ENCODE data around the gene RNF167.
A peak's percentile ranks its signal among the peaks of the same experiment; 100 is the strongest.
"Not testable (repeated sequence)": the region's sequence is repeated elsewhere in the genome, so short reads cannot be mapped to it uniquely, and the experiment has no call there.

The RNF167 gene

DNA sequence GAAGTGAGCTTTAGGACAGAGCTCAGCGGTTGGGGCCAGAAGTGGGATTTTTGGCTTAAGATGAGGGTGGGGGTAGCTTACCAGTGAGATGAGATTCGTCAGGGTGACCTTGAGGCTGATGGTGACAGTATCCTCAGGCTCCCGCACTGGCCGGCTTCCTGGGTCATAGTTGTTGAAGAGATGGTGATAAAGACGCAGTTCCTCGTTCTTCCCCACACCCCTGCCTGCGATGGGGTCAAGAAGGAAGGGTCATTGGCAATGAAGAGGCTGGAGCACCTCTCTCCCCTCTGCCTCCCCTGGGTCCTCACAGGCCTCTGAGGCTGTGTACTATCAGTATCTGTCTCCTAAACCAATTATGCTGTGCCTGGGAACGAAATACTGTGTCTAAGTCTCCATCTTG is 37.5 kb upstream of the RNF167 start:
- DNase-seq (ENCODE audit: low read depth): no peak

DNA sequence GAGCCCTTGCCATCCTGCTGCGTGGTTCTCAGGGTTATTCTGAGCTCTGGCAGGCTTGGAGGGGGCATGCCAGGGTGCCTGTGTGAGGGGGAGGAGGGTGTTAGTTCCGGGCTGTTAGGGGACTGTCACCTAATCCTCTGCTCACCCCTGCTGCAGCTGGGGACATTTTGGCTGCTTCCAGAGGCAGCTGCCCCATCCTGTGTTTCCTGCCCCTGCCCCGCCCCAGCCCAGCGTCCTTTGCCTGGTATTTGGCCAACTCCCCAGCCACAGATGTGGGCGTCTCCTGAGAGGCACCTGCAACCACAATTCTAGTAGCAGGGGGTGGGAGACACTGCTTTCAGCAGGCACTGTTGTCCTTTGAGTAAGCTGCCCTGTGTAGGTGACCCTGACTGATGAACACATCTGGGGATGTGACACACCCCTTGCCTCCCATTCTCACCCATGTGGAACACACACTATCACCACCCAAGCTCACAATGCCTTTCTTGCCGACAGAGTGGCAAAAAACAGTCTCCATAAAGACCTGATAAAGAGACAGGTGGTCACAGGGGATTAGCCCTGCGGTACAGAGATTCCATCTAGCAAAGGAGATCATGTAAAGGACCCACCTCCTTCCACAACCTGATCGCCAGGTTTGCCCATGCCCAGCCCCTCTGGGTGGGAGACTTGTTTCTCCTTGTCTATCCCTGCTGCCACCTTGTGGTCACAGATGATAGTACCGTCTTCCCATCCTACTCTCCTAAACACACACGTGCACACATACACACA is 36.8 kb upstream of the RNF167 start, which contains the start of gene CHRNE:
TSS of gene CHRNE (minus strand) at position 48 of the 768 bp plus-strand sequence. CDS start at position 13, 35 bp downstream.
- DNase-seq (ENCODE audit: low read depth): peak; percentile 81

GRCh38 chr17:4906642-4907041 is 33.4 kb upstream of the RNF167 start:
- not testable (repeated sequence) for DNase-seq (ENCODE audit: low read depth)

- peak; percentile 59 for DNase-seq (ENCODE audit: low read depth)
These were observed 31.8 kb upstream of the RNF167 start for GRCh38 chr17:4908301-4908700.

DNA sequence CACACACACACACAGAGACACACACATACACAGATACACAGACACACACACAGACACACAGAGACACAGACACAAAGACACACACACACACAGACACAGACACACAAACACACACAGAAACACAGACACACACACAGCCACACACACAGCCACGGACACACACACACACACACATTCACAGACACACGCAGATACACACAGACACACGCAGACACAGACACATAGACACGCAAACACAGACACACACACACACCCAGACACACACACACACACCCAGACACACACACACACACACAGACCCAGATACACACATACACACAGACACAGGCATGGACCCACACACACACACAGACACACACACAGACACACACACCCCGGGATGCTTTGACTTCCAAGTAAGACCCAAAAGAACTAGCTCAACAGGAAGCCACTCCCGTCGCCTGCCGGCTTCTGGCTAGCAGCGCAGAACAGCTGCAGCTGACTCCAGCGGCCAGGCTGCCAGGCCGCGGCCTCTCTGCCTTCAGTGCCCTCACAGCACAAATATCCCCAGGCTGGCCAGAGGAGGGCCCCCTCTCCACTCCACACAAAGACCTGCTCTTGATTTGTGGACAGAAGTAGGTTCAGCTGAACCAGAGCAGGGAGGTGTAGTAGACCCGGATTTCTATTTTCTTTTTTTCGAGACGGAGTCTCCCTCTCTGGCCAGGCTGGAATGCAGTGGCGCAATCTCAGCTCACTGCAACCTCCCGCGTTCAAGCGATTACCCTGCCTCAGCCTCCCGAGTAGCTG is 31.2 kb upstream of the RNF167 start:
- peak; percentile 92 for DNase-seq (ENCODE audit: low read depth)

DNA sequence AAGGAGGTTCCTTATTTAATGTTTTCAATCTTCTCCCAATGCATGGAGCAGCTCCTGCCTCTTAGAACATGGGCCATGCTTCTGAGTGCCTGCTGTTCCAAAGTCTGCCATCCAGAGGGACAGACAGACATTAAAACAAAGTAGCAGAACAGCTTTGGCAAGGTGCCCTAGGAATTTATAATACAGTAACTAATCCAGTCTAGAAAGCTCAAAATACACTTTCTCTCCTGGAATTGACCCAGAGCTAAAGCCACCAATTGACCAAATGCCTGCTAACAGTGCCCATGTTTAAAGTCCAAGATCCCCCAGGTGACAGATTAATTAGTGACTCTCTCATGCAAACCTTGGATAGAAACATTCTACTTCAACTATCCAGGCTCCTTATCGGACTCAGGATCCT is 26.1 kb upstream of the RNF167 start:
- DNase-seq (ENCODE audit: low read depth): peak; percentile 35

DNA sequence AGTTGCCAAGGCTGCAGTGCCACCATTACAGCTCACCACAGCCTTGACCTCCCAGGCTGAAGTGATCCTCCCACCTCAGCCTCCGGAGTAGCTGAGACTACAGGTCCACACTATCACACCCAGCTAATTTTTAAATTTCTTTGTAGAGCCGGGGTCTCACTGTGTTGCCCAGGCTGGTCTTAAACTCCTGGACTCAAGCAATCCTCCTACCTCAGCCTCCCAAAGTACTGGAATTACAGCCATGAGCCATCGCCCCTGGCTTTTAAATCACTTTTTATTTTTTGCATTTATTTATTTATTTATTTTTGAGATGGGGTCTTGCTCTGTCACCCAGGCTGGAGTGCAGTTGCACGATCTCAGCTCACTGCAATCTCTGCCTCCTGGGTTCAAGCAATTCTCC is 25.5 kb upstream of the RNF167 start:
- not testable (repeated sequence) for DNase-seq (ENCODE audit: low read depth)

DNA sequence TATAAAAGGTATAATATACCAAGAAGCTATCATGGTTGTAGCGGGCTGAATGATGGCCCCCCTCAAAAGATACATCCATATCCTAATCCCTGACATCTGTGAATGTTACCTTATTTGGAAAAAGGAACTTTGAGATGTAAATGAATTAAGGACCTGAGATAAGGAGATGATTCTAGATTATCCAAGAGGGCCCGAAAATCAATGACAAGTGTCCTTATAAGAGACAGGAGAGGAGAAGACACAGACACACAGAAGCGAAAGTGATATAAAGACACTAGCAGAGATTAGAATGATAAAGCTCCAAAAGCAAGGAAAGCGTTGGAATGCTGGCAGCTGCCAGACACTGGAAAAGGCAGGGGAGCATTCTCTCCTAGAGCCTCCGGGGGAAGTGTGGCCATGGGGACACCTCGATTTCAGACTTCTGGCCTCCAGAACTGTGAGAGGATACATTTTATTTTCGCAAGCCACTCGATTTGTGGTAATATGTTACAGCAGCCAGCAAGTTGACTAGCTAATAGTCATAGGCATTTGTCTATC is 20.5 kb upstream of the RNF167 start:
- DNase-seq (ENCODE audit: low read depth): no peak

DNA sequence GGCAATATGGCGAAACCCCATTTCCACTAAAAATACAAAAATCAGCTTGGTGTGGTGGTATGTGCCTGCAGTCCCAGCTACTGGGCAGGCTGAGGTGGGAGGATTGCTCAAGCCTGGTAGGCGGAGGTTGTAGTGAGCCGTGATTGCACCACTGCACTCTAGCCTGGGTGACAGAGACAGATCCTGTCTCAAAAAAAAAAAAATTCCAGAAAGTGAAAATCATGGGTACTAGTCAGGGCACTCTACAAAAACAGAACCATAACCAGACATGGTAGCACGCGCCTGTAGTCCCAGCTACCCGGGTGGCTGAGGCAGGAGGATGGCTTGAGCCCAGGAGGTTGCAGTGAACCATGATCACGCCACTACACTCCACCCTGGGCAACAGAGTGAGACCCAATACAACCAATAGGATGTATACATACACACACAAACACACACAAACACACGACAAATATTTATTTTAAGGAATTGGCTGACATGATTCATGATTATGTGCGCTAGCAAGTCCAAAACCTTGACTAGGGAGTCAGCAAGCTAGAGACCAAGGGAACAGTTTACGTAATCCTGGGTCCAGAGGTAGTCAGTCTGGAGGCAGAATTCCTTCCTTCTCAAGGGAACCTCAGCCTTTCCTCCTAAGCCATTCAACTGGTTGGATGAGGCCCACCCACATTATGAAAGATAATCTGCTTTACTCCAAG is 19.6 kb upstream of the RNF167 start:
- DNase-seq (ENCODE audit: low read depth): no peak

DNA sequence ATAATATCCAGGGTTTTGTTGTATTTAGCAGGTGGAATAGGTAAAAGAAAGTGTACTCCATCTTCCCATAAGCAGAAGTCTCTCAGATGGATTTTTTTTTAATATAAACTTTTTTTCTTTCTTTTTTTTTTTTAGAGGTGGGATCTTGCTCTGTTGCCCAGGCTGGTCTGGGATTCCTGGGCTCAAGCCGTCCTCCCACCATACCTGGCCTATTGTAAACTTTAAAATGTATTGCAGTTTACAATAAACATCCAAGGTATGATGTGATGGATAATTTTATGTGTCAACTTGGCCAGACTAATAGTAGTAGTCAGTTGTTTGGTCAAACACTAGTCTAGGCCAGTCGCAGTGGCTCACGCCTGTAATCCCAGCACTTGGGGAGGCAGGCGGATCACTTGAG is 18.7 kb upstream of the RNF167 start:
- DNase-seq (ENCODE audit: low read depth): no peak

DNA sequence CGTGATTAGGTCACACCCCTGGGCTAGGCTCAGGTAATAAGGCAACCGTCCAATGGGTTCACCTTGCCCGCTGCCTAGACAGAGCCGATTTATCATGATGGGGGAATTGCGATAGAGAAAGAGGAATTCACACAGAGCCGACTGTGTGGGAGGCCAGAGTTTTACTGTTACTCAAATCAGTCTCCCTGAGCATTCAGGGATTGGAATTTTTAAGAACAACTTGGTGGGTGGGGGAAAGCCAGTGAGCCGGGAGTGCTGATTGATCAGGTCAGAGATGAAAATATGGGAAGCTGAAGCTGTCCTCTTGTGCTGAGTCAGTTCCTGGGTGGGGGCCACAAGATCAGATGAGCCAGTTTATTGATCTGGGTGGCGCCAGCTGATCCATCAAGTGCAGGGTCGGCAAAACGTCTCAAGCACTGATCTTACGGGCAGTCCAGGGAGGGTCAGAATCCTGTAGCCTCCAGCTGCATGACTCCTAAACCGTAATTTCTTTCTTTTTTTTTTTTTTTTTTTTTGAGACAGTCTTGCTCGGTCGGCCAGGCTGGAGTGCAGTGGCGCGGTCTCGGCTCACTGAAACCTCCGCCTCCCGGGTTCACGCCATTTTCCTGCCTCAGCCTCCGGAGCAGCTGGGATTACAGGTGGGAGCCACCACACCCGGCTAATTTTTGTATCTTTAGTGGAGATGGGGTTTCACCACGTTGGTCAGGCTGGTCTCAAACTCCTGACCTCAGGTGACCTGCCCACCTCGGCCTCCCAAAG is 13.3 kb upstream of the RNF167 start:
- DNase-seq (ENCODE audit: low read depth): not testable (repeated sequence)

GRCh38 chr17:4928881-4929280 is 11.2 kb upstream of the RNF167 start:
- no peak for DNase-seq (ENCODE audit: low read depth)

- DNase-seq (ENCODE audit: low read depth): no peak
These were observed 8.1 kb upstream of the RNF167 start, which contains the start of gene GP1BA for GRCh38 chr17:4931963-4932362. Gene GP1BA, plus strand, starts transcription at chr17:4932277. Its CDS starts 328 bp downstream, at chr17:4932605.

GRCh38 chr17:4932756-4933155 is 7.3 kb upstream of the RNF167 start:
- no peak for DNase-seq (ENCODE audit: low read depth)

DNA sequence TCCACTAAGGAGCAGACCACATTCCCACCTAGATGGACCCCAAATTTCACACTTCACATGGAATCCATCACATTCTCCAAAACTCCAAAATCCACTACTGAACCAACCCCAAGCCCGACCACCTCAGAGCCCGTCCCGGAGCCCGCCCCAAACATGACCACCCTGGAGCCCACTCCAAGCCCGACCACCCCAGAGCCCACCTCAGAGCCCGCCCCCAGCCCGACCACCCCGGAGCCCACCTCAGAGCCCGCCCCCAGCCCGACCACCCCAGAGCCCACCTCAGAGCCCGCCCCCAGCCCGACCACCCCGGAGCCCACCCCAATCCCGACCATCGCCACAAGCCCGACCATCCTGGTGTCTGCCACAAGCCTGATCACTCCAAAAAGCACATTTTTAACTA is 6.4 kb upstream of the RNF167 start:
- no peak for DNase-seq (ENCODE audit: low read depth)

GRCh38 chr17:4934173-4934979 is 5.7 kb upstream of the RNF167 start:
- peak; percentile 74 for DNase-seq (ENCODE audit: low read depth)

DNA sequence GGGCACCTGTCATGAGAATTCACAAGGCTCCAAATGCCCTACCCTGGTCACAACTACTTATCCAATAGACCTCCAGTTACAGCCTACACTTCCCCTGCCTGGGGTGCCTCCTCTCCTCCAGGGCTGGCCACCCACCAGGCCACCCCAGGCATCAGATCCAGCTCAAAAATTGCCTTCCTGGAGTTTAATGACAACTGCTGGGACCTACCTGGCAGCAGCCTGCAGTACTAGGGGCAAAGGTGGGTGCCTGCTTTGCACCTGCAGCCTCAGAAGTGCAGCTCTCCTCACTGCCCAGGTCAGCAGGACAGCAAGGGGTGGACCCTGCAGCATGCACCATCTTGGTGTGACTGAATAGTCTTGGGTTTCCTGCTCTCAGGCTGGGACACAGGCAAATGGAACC is 4.4 kb upstream of the RNF167 start:
- no peak for DNase-seq (ENCODE audit: low read depth)

- no peak for DNase-seq (ENCODE audit: low read depth)
These were observed 3.6 kb upstream of the RNF167 start for GRCh38 chr17:4936436-4936835.

DNA sequence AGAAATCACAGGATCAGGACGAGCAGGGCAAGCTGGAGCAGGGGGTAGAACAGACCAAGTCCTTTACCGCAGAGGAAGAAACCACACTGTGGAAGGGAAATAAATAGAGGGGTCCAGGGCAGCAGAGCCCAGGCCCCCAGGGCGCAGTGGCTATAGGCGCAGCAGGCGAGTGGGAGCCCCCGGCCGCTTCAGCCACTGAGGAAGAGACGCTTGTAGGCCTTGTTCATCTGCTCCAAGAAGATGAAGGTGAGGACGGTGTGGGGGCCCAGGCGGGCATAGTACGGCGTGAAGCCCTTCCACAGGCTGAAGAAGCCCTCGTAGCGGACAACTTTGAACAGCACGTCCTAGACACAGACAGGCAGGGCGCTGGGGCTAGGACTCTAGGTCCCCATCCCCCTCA is 2.5 kb upstream of the RNF167 start:
- no peak for DNase-seq (ENCODE audit: low read depth)

- no peak for DNase-seq (ENCODE audit: low read depth)
These were observed 2.0 kb upstream of the RNF167 start for GRCh38 chr17:4938069-4938491.

Data from ELR (cell line).